COLO829 (cell line): ENCODE measurements around the gene ZDHHC22.

Experiments
- DNase-seq: peaks from one replicate; pipeline ENCODE4 v3.0.0; 2012; ENCODE audit warnings: low spot score

Gene ZDHHC22

DNA sequence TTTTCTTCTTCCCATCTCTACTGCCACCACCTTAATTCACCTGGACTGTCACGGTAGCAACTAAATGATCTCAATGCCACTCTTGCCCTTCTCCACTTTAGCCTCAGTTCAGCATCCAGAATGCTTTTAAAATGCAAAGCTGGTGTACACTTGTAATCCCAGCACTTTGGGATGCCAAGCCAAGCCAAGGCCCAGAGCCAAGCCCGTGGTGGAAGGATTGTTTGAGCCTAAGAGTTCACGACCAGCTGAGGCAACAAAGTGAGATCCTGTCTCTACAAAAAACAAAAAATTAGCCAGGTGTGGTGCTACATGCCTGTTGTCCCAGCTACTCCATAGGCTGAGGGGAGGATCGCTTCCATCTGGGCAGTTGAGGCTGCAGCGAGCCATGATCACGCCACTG, 37.6 kb downstream of the ZDHHC22 start:
- no peak for DNase-seq

DNA sequence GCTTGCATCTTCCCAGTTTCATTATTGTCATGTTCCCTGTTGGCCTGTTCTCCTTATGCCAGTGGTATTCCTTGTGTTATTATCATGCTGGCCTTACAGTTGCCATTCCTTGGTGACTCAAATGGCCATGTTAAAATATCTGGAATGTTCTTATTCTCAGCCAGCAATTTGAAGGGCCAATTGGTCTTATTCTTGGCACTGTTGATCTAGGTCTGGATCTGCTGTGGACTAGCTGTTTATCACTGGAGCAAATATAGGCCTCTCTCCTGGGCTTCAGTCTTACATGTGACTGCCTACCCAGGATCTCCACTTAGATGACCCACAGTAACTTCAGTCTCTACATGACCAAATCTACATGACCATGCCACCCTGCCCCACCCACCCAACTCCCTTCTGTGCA, 38.1 kb downstream of the ZDHHC22 start:
- no peak for DNase-seq

DNA sequence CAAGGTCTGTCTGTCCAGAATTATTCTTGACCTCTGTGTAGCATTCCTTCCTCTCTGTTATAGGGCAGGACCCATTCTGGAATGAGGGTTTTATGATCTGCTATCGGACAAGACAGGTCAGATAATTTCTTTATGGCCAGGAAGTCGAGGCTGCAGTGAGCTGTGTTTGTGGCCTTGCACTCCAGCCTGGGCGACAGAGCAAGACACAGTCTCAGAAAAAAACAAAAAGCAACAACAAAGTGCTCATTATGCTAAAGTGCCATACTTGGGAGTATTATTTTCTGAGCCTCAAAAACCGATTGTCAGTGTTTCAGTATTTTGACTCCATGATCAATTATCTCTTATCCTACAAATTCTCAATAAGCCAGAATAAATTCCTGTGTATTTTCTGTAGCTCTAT, 39.4 kb downstream of the ZDHHC22 start:
- DNase-seq, result no peak

DNA sequence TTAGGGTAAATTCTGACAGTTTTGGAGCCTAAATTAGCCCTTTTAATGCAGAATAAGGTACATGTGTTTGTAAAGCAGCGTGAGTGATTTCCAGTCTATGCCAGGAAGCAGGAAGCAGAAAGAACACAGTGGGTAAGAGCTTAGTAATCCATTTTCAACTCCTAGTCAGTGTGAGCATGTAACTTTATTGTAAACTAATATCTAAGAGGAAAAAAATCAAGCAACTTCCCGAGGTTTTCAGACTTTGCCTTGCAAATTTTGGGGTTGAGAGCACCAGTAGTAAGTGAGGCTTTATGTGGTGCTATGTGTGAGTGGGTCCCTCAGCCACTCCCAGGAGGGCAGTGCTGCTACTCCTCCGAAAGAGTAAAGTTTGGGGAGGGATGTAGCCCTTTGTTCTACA, 40.6 kb downstream of the ZDHHC22 start:
- no peak for DNase-seq

DNA sequence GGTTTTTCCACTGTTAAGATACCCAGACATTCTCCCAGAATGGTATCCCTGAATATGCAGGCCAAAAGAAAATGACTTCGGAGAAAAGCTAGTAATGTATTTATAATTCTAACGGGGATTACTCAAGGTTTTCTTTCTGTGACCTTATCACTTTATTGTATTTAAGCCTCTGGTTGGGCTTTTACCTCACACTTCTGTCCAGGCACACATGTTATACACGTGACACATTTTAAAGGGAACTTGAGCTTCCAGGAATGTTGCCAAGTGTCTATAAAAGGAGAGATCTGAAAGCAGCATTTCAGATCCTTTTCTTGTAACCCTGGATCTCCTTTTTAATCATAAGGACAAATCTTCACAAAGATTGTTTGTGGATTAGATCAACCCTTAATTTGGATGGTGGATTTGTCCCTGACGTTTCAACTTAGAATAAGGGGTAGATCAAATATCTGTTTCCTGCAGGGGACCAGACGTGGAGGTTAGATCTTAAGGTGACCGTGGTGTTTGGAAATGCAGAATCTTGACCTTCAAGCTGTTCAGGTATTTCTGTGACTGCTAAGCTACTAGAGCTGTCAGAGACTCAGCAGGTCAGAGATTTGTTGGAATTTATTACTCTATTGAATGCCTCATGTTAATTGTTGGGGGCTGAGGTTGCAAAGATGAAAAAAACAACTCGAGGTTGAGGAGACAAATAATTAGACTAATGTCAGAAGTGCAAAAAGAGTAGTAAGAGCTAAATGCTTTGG, 42.0 kb downstream of the ZDHHC22 start:
- DNase-seq, result peak; percentile 76

DNA sequence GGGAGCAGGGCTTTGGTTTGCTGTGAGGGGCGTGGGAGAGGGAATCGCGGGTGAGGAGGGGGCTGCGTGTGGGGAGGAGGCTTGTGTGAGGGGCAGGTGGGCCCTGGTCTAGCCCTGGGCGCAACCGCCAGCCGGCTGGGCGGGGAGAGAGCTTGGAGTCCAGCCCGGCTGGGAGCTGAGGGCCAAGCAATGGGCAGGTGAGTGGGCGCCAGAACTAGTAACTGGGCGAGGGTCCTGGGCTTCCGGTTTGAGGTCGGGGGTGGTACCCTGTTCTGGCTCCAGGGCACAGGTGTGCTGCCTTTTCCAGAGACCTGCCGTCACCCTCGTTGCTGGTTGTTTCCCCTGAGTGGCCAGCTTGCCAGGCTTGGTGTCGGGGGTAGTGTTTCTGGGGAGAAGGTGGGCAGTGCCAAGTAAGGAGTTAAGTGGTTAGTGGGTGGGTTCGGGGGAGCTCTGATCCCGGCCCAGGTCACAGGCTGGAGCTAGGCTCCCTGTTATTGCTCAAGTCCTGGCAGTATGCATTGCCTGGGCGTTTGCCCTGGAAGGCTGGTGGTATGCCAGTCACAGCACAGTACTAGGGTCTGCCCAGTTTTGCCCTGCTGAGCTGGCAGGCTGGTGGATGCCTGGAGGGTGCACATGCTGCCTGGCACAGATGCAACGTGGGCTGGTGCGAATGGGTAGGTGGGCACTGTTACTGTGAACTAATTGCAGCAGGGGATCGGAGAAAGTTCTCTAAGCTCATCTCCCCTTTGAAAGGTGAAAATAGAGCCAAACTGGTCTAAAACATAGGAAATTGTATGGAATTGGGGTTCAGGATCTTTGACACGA, 42.9 kb downstream of the ZDHHC22 start:
- no peak for DNase-seq

DNA sequence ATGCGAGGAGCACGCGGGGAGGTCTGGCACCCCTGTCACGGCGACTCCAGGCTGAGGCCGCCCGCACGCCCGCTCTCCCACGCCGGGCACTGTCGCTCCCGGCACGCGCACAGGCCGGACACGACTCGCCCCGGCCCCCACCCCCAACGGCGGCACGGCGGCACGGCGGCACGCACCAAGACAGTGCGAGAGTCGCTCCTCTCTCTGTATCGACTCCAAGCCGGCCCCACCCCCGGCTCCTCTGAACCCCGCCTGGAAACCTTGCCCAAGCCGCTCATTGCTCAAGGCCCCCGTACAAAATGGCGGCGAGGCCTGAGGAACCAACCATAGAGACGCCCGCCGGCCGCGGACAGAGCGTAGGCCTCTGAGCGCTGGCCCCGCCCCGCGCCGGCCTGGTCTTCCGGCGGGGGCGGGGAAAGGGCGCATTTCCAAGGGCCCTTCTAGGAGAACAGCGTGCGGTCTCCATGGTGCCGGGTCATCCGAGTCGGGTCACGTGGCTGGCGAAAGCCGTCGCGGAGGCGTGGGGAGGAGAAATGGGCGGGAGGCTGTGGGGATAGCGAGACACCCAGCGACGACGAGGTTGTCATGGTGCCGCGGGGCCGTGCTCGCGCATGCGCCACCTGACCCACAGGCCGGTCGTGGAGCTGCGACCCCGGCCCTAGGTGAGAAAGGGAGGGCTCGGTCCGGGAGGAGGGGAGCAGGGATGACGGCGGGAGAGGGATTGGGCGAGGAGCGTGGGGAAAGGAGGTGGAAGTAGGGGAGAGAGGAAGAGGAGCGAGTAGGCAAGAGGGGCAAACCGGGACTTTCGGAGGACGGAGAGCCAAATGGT, 43.7 kb downstream of the ZDHHC22 start, which contains the start of gene CIPC:
Gene CIPC, plus strand, starts transcription at position 559 of the 829 bp plus-strand sequence. CDS start 7,451 bp downstream, outside the sequence.
- peak; percentile 99 for DNase-seq

DNA sequence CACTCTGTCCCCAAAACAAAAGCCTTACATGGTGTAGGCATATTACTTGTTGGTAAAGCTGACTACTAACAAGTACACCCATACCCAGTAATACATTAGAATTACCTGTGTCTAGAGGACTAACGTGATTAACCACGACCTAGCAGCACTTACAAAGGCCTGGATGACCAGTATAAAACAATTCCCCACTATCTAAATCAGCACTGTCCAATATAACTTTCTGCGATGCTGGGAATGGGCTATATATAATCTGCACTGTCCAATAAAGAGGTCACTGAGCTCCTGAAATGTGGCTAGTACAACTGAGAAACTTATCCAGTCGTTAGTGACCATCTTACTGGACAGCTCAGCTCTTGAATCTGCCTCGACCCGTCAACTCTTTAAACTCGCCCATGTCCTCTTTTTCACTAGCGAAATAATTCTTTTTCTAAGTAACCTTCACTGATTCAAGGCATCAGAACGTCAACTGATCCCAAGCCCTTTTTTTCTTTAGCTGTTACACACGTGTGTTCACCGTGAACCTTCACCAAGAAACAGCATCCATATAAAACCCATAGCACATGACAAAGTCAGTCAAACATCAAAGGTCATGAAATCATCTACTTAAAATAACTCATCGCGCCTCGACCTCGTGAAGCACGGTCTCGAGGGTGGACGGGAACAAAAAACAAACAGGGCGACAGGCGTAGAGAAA, 44.4 kb downstream of the ZDHHC22 start:
- no peak for DNase-seq

DNA sequence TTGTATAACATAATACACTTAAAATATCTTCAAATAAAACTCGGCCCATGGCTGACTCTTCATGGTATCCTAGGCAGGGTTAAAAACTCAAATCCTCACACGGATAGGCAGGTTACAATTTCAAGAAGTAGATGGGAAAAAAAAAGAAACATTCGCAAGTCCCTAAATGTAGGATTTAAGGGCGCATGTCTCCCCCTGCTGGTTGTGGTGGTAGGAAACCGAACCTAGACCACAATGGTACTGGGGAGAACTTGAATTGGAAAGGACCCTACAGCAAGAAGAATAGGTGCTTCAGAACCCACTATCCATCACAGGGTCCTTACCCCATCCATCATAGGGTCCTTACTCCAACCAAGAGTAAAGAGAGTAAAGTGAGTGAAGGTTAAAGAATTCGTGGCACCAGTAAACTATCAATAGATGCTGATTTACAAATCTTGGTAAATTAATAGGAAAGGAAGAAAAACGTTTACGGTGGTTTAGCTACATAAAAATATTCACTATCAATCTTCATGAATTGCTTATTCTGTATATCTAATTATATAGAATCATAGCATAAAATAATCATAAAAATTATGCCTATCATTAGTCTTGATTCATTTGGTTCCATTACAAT, 46.8 kb downstream of the ZDHHC22 start:
- DNase-seq, result no peak

DNA sequence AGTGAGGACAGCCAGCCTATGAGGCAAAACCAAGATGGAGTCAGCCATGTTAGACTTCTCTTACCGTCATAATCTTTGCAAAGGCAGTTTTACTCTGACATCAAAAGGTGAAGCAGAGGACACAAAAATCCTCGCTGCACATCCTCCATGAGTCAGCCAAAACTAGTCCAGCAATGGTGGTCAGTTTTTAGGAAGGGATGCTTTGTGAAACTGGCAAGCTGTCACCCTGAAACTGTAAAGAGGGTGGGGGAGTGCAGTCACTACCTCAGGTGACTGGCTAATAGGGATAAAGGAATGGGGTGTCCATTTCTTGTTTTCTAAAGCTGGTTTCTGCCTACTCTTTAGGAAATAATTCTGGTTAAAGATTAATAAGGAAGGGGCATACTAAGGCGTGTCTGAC, 48.9 kb downstream of the ZDHHC22 start:
- DNase-seq, result no peak

DNA sequence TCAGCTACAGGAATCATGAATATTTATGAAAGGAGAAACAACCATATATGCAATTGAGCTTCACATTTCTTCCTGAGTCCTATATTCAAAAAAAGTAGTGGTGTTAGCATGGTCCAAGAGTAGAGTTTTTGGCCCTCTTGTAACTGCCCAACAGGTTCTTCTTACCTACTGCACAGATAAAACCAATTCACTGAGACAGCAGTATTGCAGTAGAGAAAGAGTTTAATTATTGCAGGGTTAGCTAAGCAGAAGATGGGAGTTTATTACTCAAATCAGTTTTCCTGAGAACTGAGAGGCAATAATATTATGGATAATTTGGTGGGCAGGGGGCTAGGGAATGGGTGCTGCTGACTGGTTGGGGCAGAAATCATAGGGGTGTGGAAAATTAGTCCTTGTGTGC, 50.1 kb downstream of the ZDHHC22 start:
- DNase-seq, result no peak

DNA sequence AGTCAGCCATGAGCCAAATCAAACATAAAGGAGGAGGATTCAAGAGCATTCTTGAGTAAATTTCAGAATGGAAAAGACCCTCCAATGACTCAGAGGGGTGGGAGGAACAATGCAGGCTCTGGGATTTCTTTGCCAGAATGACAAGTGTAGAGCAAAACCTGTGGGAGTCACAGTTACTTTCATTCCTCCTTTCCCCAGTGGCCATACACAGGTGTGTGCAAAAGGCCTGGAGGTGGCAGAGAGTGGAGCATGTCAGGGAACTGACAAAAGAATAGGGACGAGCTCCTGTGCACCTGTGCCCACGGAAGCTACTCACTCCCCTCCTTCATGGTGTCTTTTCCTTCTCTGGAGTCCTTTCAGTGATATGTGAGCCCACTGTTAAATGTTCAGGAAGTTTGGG, 52.9 kb downstream of the ZDHHC22 start:
- DNase-seq, result no peak

DNA sequence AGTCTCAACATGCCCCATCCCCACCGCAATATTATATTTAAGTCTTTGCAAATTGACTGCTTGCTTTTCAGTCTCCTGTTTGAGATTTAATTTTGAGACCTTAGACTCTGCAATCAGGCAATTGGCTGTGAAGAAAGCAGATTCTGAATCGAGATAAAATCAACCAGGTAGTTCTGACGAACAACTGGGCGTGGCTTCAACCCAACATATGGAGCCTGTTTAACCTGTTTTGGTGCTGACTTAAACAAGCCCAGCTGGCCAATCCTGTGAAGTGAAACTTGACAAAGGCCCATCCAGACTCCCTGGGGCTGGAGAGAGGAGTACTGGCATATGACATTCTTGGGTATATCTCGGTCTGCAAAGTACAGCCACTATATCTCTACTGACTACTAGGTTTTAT, 53.4 kb downstream of the ZDHHC22 start:
- DNase-seq, result no peak

DNA sequence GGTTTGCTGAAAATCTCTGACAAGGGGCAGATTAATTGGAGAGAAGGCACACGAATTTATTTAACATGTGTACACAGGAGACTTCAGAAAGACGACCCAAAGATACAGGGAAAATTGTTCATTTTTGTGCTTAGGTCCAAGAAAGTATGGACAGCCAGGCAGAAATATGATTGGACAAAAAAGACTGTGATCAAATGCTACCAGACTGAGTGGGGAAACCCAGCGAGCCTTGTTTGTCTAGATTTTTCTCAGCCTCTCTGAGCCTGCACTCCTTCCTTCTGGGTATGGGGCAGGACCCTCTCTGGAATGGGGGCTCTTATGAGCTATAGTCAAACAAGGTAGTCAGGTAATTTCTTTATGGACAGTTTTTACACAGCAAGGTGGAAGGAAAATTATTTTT, 54.0 kb downstream of the ZDHHC22 start:
- no peak for DNase-seq

DNA sequence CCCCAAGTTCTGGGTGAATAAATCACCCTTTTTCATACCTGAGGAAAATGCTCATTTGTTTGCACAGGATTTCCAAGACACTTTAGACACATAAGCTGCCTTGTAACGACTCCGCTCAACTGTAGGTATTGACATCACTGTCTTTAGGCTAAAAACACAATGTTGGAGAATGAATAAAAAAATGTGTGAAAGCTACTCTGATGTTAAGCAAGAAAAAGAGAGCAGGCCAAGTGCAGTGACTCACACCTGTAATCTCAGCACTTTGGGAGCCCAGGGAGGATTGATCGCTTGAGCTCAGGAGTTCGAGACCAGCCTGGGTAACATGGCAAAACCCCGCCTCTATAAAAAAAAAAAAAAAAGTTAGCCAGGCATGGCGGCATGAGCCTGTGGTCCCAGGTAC, 54.6 kb downstream of the ZDHHC22 start:
- DNase-seq, result no peak

DNA sequence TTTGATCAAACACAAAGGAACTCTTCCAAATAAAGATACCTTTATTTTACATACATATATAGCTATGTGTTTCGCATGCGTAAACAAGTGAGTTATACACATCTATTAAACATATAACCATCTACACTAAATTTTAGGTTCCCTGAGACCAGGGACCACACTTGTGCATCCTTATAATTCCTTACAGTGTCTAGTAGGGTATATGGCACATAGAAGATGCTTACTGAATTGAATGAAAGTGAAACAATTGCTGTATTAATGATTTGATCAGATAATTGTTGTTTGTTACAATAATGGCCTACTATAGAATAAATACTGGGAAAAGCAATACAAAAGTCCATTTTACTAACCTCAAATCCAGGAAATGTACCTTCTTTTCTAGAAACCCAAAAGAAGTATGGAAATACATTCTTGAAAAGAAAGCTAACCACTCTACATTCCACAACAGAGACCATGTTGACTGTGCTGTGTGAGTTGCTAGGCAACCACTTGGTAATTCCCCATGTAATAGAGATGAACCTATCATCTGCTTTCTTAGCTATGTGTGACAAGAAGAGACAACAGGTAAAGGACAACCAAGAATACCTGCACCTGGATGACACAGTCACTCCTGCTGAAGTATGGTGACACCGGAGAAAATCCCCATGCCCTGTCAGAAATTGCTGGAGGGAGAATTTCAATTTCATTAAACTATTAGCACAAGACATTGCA, 55.4 kb downstream of the ZDHHC22 start:
- DNase-seq, result no peak

DNA sequence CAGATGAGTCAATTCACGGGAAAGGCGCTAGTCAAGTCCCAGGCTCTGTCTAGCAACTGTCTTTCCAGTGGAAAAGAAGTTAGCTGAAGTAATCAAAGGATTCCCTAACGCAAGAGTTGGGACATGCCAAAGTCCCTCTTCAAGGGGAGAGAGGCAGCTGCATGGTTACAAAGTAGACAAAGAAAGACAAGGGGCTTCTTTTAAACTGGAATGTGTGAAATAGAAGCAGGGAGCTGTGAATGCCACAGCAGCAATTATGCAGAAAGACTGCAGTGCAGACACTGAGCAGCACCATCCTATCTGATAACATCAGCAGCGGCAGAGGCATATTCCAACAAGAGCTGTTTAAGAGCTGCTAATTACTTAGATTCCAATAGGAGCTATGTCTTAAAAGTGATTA, 56.1 kb downstream of the ZDHHC22 start:
- DNase-seq, result no peak

DNA sequence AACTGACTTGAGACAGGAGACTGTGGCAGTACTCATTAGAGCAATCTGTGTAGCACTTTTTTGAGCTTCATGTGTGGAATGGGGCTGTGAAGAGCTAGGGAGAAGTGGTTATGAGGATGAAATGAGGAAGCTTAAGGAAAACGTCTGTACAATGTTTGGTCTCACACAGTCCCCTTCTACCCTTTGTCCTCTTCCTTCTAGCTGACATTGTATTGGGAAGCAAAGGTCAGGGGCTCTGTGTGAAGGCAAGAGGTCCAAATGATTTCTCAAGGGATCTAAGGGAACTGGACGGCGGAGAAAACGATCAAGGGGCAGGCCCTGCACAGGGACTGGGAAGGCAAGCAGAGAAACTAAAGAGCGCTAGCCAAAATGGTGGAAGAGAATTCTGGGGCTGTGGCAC, 56.6 kb downstream of the ZDHHC22 start:
- no peak for DNase-seq

DNA sequence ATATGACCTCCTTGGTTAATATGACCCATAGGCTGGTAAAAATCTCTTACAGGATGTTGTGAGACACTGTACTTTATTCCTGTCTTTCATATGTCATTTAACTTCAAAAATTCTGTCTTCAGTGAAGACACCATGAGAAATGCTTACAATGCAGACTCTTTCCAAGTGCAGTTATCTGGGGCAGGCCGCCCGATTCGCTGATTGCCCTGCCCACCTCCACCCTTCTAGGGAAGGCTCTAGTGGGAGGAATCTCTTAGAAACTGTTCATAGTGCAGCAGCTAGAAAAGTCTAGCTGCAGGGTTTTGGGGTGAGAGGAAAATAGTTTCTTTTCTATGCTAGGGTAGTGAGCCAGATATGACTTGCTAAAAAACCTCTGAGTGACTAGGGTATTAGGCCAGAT, 58.5 kb downstream of the ZDHHC22 start:
- DNase-seq, result no peak

DNA sequence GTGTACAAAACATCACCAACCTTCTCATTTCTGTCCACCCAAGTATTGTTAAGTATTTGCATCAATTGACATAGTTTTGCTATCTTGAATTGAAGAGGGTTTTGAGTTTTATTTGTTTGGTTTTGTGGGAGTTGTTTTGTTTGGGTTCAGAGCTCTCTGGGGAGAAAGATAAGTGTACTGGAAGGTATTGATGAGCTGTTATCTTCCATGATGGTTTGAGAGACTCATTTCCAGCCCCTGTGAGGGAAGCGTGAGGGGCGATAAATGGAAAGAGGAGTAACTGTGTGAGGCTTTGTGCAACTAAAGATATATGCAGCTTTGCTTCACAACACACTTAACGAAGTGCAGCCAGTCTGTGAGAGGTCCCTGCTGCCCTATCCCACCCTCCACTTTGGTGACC, 59.2 kb downstream of the ZDHHC22 start:
- DNase-seq, result no peak
